GM19468 (cell line): ENCODE measurements around the gene SPRR2F.
"Not testable (repeated sequence)": the region's sequence is repeated elsewhere in the genome, so short reads cannot be mapped to it uniquely, and the experiment has no call there.

ENCODE experiments used
- ATAC-seq: cut with Tn5 transposase; IDR thresholded peaks from one replicate; pipeline ENCODE4 v1.9.1; 2021; ENCODE audit warnings: mild to moderate bottlenecking, moderate library complexity, moderate number of reproducible peaks; ENCODE audit not compliant: unreplicated experiment; ENCODE audit errors: extremely low read depth

Gene SPRR2F

GRCh38 chr1:153113416-153113815 is at the start of gene SPRR2F:
TSS of gene SPRR2F (minus strand) at chr1:153113516. CDS start at chr1:153112733, 783 bp downstream.
- ATAC-seq, result no peak

- no peak for ATAC-seq
Measured at GRCh38 chr1:153155541-153155940, 42.2 kb upstream of the SPRR2F start.

GRCh38 chr1:153152481-153152880 is 39.2 kb upstream of the SPRR2F start:
- ATAC-seq, result no peak

- ATAC-seq, result no peak
Measured at GRCh38 chr1:153150846-153151245, 37.5 kb upstream of the SPRR2F start, which contains the start of gene SPRR2G. TSS of gene SPRR2G (minus strand) at chr1:153150890. CDS start at chr1:153150110, 780 bp downstream.

- ATAC-seq, result no peak
Measured at GRCh38 chr1:153141377-153141776, 28.1 kb upstream of the SPRR2F start.

- no peak for ATAC-seq
Measured at GRCh38 chr1:153140484-153140883, 27.2 kb upstream of the SPRR2F start.

GRCh38 chr1:153133743-153134142 is 20.4 kb upstream of the SPRR2F start:
- no peak for ATAC-seq

- no peak for ATAC-seq
Measured at GRCh38 chr1:153133267-153133666, 20.0 kb upstream of the SPRR2F start.

- not testable (repeated sequence) for ATAC-seq
Measured at GRCh38 chr1:153128688-153129087, 15.4 kb upstream of the SPRR2F start.

- no peak for ATAC-seq
Measured at GRCh38 chr1:153127296-153127695, 14.0 kb upstream of the SPRR2F start.

- no peak for ATAC-seq
Measured at GRCh38 chr1:153125536-153125935, 12.2 kb upstream of the SPRR2F start.

GRCh38 chr1:153123793-153124192 is 10.5 kb upstream of the SPRR2F start:
- not testable (repeated sequence) for ATAC-seq

- ATAC-seq, result no peak
Measured at GRCh38 chr1:153122831-153123421, 9.6 kb upstream of the SPRR2F start.

- no peak for ATAC-seq
Measured at GRCh38 chr1:153120945-153121344, 7.6 kb upstream of the SPRR2F start.

GRCh38 chr1:153119491-153119971 is 6.2 kb upstream of the SPRR2F start:
- ATAC-seq, result no peak

- ATAC-seq, result not testable (repeated sequence)
Measured at GRCh38 chr1:153115264-153115663, 1.9 kb upstream of the SPRR2F start.

- not testable (repeated sequence) for ATAC-seq
Measured at GRCh38 chr1:153112454-153112853, 862 bp downstream of the SPRR2F start.

- no peak for ATAC-seq
Measured at GRCh38 chr1:153100245-153100644, 13.1 kb downstream of the SPRR2F start.

GRCh38 chr1:153099461-153100045 is 13.8 kb downstream of the SPRR2F start:
- no peak for ATAC-seq

- no peak for ATAC-seq
Measured at GRCh38 chr1:153095764-153096163, 17.6 kb downstream of the SPRR2F start.

GRCh38 chr1:153094426-153094825 is 18.9 kb downstream of the SPRR2F start, which contains the start of gene SPRR2E:
TSS of gene SPRR2E (minus strand) at chr1:153094526. CDS start at chr1:153093751, 775 bp downstream.
- ATAC-seq, result no peak

GRCh38 chr1:153087652-153088051 is 25.7 kb downstream of the SPRR2F start:
- ATAC-seq, result no peak
